Fibroblast of villous mesenchyme (primary cell): ENCODE data around the gene MINDY4. TPM values are rescaled to one million over a fixed set of nuclear protein-coding genes. Genes with fewer than 3 reads are reported as not detected.

Experiments used
- DNase-seq: peaks from one replicate; pipeline ENCODE4 v3.0.0-alpha.2; 2010; ENCODE audit warnings: low read depth
- H3K4me3 ChIP-seq: 2 replicates; pipeline ENCODE4 v1.5.1; 2011; ENCODE audit warnings: low read depth, mild to moderate bottlenecking, low read length
- CTCF ChIP-seq: IDR thresholded peaks from 2 replicates; pipeline ENCODE4 v1.5.1; 2012; ENCODE audit warnings: low read depth, mild to moderate bottlenecking, low read length; ENCODE audit not compliant: insufficient read depth
- total RNA-seq: library from RNA; depleted of rRNA; stranded (reverse); fragments of >200 nt; gene quantifications from 2 replicates; pipeline ENCODE4 v1.2.3, GENCODE V29; 2012

MINDY4 gene
- total RNA-seq, 1 donor: 17.3 TPM

GRCh38 chr7:30867483-30867882, 96.3 kb downstream of the MINDY4 start:
- DNase-seq: no peak
- no peak for TF ChIP-seq CTCF
- no peak overlapping the region for H3K4me3 ChIP-seq

- TF ChIP-seq CTCF: no peak
- no peak for DNase-seq
- H3K4me3 ChIP-seq: no peak overlapping the region
Measured at GRCh38 chr7:30869794-30870611, 98.8 kb downstream of the MINDY4 start.

- H3K4me3 ChIP-seq: no peak overlapping the region
- DNase-seq: no peak
- no peak for TF ChIP-seq CTCF
Measured at GRCh38 chr7:30870821-30871518, 99.8 kb downstream of the MINDY4 start.

- no peak for TF ChIP-seq CTCF
- no peak for DNase-seq
- no peak overlapping the region for H3K4me3 ChIP-seq
Measured at GRCh38 chr7:30871655-30872054, 100.4 kb downstream of the MINDY4 start.

GRCh38 chr7:30873207-30873606, 102.0 kb downstream of the MINDY4 start:
- no peak for DNase-seq
- TF ChIP-seq CTCF: no peak
- no peak overlapping the region for H3K4me3 ChIP-seq

GRCh38 chr7:30873656-30874055, 102.4 kb downstream of the MINDY4 start:
- no peak overlapping the region for H3K4me3 ChIP-seq
- TF ChIP-seq CTCF: no peak
- DNase-seq: no peak
